ENCODE data around the gene DNAH3.

Gene DNAH3

GRCh38 chr16:20920799-20921198 lies 229.8 kb downstream of the DNAH3 start:
- no peak overlapping the region for H3K4me3 ChIP-seq (ENCODE audit: low read depth, low read length)
- no peaks in the 10 kb centered on the region for H3K27me3 ChIP-seq (ENCODE audit: control insufficient read depth, insufficient read depth, low read length)
- no peaks in the 10 kb centered on the region for H3K9me3 ChIP-seq (ENCODE audit: control insufficient read depth, insufficient read depth, low read length)
- H3K36me3 ChIP-seq (ENCODE audit: control insufficient read depth, insufficient read depth, low read length), result peaks cover 8% of the 10 kb centered on the region
- no peak overlapping the region for H3K27ac ChIP-seq (ENCODE audit: low read depth, low read length)
- H3K9ac ChIP-seq (ENCODE audit: low read depth, low read length), result no peak overlapping the region
- H3K4me1 ChIP-seq (ENCODE audit: control insufficient read depth, insufficient read depth, low read length), result peaks cover 9% of the 10 kb centered on the region; the same call in 1 of the 2 replicates

DNA sequence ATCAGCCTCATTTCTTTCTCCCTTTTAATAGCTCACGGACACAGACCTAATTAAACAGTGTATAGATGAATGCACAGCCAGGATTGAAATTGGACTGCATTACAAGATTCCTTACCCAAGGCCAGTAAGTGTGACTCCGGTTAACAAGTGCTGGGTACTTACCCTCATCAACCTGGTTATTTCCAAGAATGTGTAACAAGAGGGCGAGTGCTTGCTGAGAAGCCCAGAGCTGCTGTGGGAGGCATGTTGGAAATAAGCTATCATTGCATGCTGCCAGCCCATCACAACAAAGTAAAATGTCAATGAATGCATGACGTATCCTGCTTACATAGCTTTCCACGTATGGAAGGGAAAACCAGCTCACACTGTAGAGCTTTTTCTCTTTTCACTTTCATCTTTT lies 230.6 kb downstream of the DNAH3 start:
- no peak overlapping the region for H3K4me3 ChIP-seq (ENCODE audit: low read depth, low read length)

GRCh38 chr16:20918486-20919239 lies 232.0 kb downstream of the DNAH3 start:
- Histone ChIP-seq H3K36me3 (ENCODE audit: control insufficient read depth, insufficient read depth, low read length) (peaks cover 2% of the 10 kb centered on the region; the same call in 1 of the 2 replicates), H3K4me3 (ENCODE audit: low read depth, low read length) (no peak overlapping the region), H3K9me3 (ENCODE audit: control insufficient read depth, insufficient read depth, low read length) (no peaks in the 10 kb centered on the region), H3K4me1 (ENCODE audit: control insufficient read depth, insufficient read depth, low read length) (peaks cover 9% of the 10 kb centered on the region; the same call in 1 of the 2 replicates), H3K27ac (ENCODE audit: low read depth, low read length) (no peak overlapping the region), H3K9ac (ENCODE audit: low read depth, low read length) (no peak overlapping the region), H3K27me3 (ENCODE audit: control insufficient read depth, insufficient read depth, low read length) (no peaks in the 10 kb centered on the region)

More for the DNA sequence above, 230.6 kb downstream of the DNAH3 start:
- Histone ChIP-seq H3K9ac (ENCODE audit: low read depth, low read length) (no peak overlapping the region), H3K27me3 (ENCODE audit: control insufficient read depth, insufficient read depth, low read length) (no peaks in the 10 kb centered on the region), H3K36me3 (ENCODE audit: control insufficient read depth, insufficient read depth, low read length) (peaks cover 8% of the 10 kb centered on the region), H3K4me1 (ENCODE audit: control insufficient read depth, insufficient read depth, low read length) (peaks cover 9% of the 10 kb centered on the region; the same call in 1 of the 2 replicates), H3K9me3 (ENCODE audit: control insufficient read depth, insufficient read depth, low read length) (no peaks in the 10 kb centered on the region), H3K27ac (ENCODE audit: low read depth, low read length) (no peak overlapping the region)

- Histone ChIP-seq H3K4me1 (ENCODE audit: control insufficient read depth, insufficient read depth, low read length) (peaks cover 9% of the 10 kb centered on the region; the same call in 1 of the 2 replicates), H3K36me3 (ENCODE audit: control insufficient read depth, insufficient read depth, low read length) (peaks cover 2% of the 10 kb centered on the region; the same call in 1 of the 2 replicates), H3K4me3 (ENCODE audit: low read depth, low read length) (no peak overlapping the region), H3K9me3 (ENCODE audit: control insufficient read depth, insufficient read depth, low read length) (no peaks in the 10 kb centered on the region), H3K9ac (ENCODE audit: low read depth, low read length) (no peak overlapping the region), H3K27me3 (ENCODE audit: control insufficient read depth, insufficient read depth, low read length) (no peaks in the 10 kb centered on the region), H3K27ac (ENCODE audit: low read depth, low read length) (no peak overlapping the region)
Measured at GRCh38 chr16:20916942-20917341, 233.7 kb downstream of the DNAH3 start.

GRCh38 chr16:20916289-20916688 lies 234.4 kb downstream of the DNAH3 start:
- H3K4me1 ChIP-seq (ENCODE audit: control insufficient read depth, insufficient read depth, low read length), result peaks cover 9% of the 10 kb centered on the region; the same call in 1 of the 2 replicates
- H3K9me3 ChIP-seq (ENCODE audit: control insufficient read depth, insufficient read depth, low read length), result no peaks in the 10 kb centered on the region
- H3K27ac ChIP-seq (ENCODE audit: low read depth, low read length), result no peak overlapping the region
- H3K9ac ChIP-seq (ENCODE audit: low read depth, low read length), result no peak overlapping the region
- peaks cover 2% of the 10 kb centered on the region; the same call in 1 of the 2 replicates for H3K36me3 ChIP-seq (ENCODE audit: control insufficient read depth, insufficient read depth, low read length)
- H3K27me3 ChIP-seq (ENCODE audit: control insufficient read depth, insufficient read depth, low read length), result no peaks in the 10 kb centered on the region
- H3K4me3 ChIP-seq (ENCODE audit: low read depth, low read length), result no peak overlapping the region

GRCh38 chr16:20911361-20911760 lies 239.3 kb downstream of the DNAH3 start:
- Histone ChIP-seq H3K27ac (ENCODE audit: low read depth, low read length) (no peak overlapping the region), H3K9me3 (ENCODE audit: control insufficient read depth, insufficient read depth, low read length) (no peaks in the 10 kb centered on the region), H3K9ac (ENCODE audit: low read depth, low read length) (no peak overlapping the region), H3K36me3 (ENCODE audit: control insufficient read depth, insufficient read depth, low read length) (no peaks in the 10 kb centered on the region; the same call in 1 of the 2 replicates), H3K4me1 (ENCODE audit: control insufficient read depth, insufficient read depth, low read length) (no peaks in the 10 kb centered on the region), H3K27me3 (ENCODE audit: control insufficient read depth, insufficient read depth, low read length) (no peaks in the 10 kb centered on the region), H3K4me3 (ENCODE audit: low read depth, low read length) (no peak overlapping the region)

DNA sequence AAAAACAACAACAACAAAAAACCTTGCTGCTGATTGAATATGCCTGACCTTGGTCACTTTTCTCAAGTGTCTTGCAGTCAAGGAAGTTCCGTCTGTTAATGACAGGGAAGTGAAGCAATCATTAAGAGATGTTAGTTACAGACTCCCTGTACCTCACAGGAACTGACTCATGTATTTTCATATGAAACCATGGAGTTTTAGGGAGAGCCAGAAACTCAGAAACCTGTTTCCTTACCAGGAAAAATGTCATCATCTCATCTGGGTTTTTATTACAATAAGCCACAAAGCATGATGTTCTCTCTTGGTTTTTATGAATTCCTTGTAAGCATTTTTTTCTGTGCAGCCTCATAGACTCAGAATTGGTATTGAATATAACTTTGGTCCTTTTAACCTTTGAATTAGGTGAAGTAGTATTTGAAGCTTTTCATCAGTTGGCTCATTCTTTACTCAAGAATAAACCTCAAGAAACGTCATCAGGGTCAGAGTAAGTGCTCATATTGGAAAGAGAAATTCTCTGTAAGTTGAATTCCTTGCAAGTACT lies 239.8 kb downstream of the DNAH3 start:
- H3K27ac ChIP-seq (ENCODE audit: low read depth, low read length), result no peak overlapping the region
- H3K27me3 ChIP-seq (ENCODE audit: control insufficient read depth, insufficient read depth, low read length), result no peaks in the 10 kb centered on the region
- no peak overlapping the region for H3K9ac ChIP-seq (ENCODE audit: low read depth, low read length)
- H3K4me3 ChIP-seq (ENCODE audit: low read depth, low read length), result no peak overlapping the region
- no peaks in the 10 kb centered on the region for H3K4me1 ChIP-seq (ENCODE audit: control insufficient read depth, insufficient read depth, low read length)
- H3K36me3 ChIP-seq (ENCODE audit: control insufficient read depth, insufficient read depth, low read length), result no peaks in the 10 kb centered on the region; the same call in 1 of the 2 replicates
- no peaks in the 10 kb centered on the region for H3K9me3 ChIP-seq (ENCODE audit: control insufficient read depth, insufficient read depth, low read length)

DNA sequence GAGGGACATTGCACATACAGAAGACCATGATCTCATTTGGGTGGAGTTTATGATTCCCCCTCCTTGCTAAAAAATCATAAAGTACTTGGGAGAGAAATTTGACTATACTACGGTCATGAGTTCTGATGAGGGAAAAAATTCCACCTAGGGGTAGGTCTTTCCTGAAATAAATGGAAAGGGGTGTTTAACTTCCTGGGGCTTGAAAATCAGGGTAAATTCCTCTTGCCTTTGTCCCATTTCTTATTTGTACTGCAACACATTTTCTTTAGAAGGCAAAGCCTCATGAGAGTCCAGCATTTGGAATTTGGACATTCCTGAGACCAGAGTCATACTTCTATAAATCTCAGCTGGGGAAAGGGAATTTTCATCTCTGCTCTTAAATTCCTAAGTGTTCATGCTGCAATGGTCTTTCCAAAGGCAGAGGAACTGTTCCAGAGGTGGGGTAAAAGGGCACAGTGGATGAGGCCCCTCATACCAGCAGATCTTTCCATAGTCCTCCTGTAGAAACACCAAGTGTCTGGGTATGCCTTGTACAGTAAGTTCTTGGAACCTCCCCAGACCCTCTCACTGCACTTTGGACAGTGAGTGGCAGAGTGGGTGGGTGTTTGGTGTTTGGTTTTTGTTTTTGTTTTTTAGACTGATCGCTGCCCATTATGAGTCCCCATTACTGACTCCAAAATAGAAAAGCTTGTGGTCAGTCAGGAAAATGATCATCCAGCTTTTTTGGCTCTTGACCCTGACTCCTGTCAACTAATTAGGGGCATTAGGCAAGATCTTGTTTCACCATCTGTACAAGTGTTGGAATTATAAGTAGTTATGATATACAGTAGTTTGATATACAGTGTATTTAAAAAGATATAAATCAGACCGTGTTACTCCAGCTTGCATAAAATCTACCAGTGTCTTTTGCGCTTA lies 244.0 kb downstream of the DNAH3 start:
- no peak overlapping the region for H3K27ac ChIP-seq (ENCODE audit: low read depth, low read length)
- no peak overlapping the region for H3K4me3 ChIP-seq (ENCODE audit: low read depth, low read length)
- H3K27me3 ChIP-seq (ENCODE audit: control insufficient read depth, insufficient read depth, low read length), result no peaks in the 10 kb centered on the region
- no peak overlapping the region for H3K9ac ChIP-seq (ENCODE audit: low read depth, low read length)
- 0 out of 2 replicates have a peak, but pooled peaks cover 4% of the 10 kb centered on the region for H3K36me3 ChIP-seq (ENCODE audit: control insufficient read depth, insufficient read depth, low read length)
- no peaks in the 10 kb centered on the region for H3K9me3 ChIP-seq (ENCODE audit: control insufficient read depth, insufficient read depth, low read length)
- peaks cover 17% of the 10 kb centered on the region for H3K4me1 ChIP-seq (ENCODE audit: control insufficient read depth, insufficient read depth, low read length)

DNA sequence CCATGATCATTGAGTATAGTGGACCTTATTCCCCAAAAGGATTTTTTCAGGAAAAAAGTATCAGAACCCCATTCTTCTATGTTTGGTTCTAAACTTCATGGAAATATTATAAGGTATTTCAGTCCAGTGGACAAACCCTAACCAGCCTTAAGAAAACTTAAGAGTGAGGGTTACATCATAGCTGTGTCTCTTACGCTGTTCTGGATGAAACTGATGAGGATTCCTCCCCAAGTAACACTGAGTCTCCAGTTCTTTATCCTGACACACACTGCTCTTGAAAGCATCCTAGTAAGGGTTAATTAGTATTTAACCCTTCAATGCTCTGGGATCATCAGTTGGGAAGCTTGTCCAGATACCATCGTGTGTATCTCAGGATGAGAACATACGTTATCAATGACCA lies 245.1 kb downstream of the DNAH3 start:
- H3K36me3 ChIP-seq (ENCODE audit: control insufficient read depth, insufficient read depth, low read length), result 0 out of 2 replicates have a peak, but pooled peaks cover 4% of the 10 kb centered on the region
- H3K27ac ChIP-seq (ENCODE audit: low read depth, low read length), result no peak overlapping the region
- H3K4me1 ChIP-seq (ENCODE audit: control insufficient read depth, insufficient read depth, low read length), result peaks cover 17% of the 10 kb centered on the region
- no peak overlapping the region for H3K4me3 ChIP-seq (ENCODE audit: low read depth, low read length)
- H3K27me3 ChIP-seq (ENCODE audit: control insufficient read depth, insufficient read depth, low read length), result no peaks in the 10 kb centered on the region
- no peak overlapping the region for H3K9ac ChIP-seq (ENCODE audit: low read depth, low read length)
- no peaks in the 10 kb centered on the region for H3K9me3 ChIP-seq (ENCODE audit: control insufficient read depth, insufficient read depth, low read length)

- Histone ChIP-seq H3K9me3 (ENCODE audit: control insufficient read depth, insufficient read depth, low read length) (no peaks in the 10 kb centered on the region), H3K27ac (ENCODE audit: low read depth, low read length) (no peak overlapping the region), H3K4me1 (ENCODE audit: control insufficient read depth, insufficient read depth, low read length) (peaks cover 17% of the 10 kb centered on the region), H3K36me3 (ENCODE audit: control insufficient read depth, insufficient read depth, low read length) (0 out of 2 replicates have a peak, but pooled peaks cover 4% of the 10 kb centered on the region), H3K4me3 (ENCODE audit: low read depth, low read length) (no peak overlapping the region), H3K9ac (ENCODE audit: low read depth, low read length) (no peak overlapping the region), H3K27me3 (ENCODE audit: control insufficient read depth, insufficient read depth, low read length) (no peaks in the 10 kb centered on the region)
Measured at GRCh38 chr16:20904507-20905081, 246.1 kb downstream of the DNAH3 start.
